ENCODE results near the gene TMEM179.

GRCh38 chr14:104550340-104550860 lies 54.2 kb downstream of the TMEM179 start:
- TF ChIP-seq POLR2AphosphoS5 (IDR thresholded peaks at IDR 0.05; ENCODE audit: borderline replicate concordance, low read depth, low read length), result no peak
- no peak for TF ChIP-seq EZH2 (IDR thresholded peaks at IDR 0.05)
